ENCODE data around the gene CHRNA4.

CHRNA4 gene

DNA sequence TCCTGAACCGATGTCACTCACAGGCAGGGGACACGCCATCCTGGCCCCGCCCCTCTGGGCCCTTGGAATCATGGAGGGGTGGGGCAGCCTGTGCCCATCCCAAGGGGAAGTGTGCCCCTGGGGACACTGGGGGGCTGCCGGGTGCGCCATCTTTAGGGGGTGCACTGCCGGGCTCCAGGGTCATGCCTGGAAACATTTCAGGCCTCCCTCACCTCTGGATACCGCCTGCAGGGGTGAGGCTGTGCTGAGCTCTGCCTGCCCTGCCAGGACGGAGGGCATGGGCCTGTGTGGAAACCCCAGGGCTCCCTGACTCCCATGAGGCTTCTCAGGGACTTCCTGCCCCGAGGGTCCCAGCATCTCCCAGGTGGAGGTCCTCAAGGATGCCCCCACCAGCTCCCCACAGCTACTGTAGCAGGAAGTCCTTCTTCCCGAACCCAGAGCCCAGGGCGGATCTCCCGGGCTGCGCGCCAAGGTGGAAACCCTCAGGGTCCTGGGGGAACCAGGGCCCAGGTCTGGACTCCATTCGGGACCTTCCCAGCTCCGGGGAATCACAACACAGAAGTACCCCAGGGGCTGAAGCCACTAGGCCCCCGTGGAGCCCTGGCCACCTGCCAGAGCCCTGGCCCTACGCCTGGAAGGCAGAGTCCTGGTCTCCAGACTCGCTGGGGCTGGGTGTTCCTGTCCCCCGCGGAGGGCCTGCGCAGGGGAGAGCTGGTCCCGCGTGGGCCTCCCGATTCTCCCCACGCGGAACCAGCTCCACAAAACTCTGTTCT, 15.6 kb downstream of the CHRNA4 start:
- H4K20me1 ChIP-seq (ENCODE audit: insufficient read depth, low read length, poor library complexity, severe bottlenecking), result no peaks in the 10 kb centered on the region

DNA sequence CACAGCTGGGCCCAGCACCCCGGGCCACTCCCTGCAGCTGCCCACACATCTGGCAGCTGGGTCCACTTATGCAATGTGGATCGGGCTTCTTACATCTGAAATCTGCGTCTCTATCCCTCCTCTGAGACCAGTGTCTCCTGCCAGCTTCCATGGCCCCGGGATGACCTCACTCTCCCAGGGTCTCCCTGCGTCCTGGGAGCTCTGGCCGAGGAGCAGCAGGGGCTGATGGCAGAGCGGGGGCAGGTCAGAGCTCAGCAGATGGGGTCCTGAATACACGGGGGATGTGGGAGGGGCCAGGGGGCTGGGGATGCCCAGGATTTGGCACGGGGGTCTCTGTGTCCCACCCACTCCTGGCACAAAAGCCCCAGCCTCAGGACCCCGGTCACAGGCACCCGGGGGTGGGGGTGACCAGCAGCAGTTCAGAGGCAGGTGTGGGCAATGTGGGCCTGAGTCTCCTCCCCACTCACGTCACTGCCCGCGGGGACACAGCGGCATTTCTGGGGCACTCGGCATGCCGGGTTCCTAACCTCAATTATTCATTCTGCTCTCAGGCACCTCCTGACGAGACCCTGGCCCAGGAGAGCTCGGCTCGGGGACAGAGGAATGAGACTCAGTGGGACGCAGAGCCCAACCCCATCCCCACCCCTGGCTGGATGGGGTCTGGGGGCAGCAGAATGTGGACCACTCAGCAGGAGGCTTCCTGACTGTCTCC, 16.4 kb downstream of the CHRNA4 start:
- H3K9me2 ChIP-seq (replicated peaks; ENCODE audit: low read depth, low read length), result no peaks in the 10 kb centered on the region
- H3K9ac ChIP-seq (ENCODE audit: low read depth, low read length, poor library complexity, severe bottlenecking), result no peak overlapping the region
- TF ChIP-seq CTCF (conservative IDR thresholded peaks at IDR 0.05; ENCODE audit: low read length), result no peak
- no peak for TF ChIP-seq EZH2phosphoT487 (IDR thresholded peaks at IDR 0.05; ENCODE audit: borderline replicate concordance)
- no peaks in the 10 kb centered on the region for H3K4me1 ChIP-seq (ENCODE audit: insufficient read depth, low read length, poor library complexity, severe bottlenecking)
- H3K4me3 ChIP-seq (ENCODE audit: low read length, poor library complexity, severe bottlenecking), result no peak overlapping the region
- no peaks in the 10 kb centered on the region for H3F3A ChIP-seq (ENCODE audit: low read depth)
- H3K79me2 ChIP-seq (ENCODE audit: insufficient read depth, low read length), result no peaks in the 10 kb centered on the region
- no peak overlapping the region for H3K4me2 ChIP-seq (ENCODE audit: low read depth, low read length, poor library complexity, severe bottlenecking)
- no peak overlapping the region for H2AFZ ChIP-seq (ENCODE audit: low read length)
- H4K20me1 ChIP-seq (ENCODE audit: insufficient read depth, low read length, poor library complexity, severe bottlenecking), result no peaks in the 10 kb centered on the region
- H3K27me3 ChIP-seq (ENCODE audit: insufficient read depth, low read length, poor library complexity, severe bottlenecking), result no peaks in the 10 kb centered on the region
- H3K36me3 ChIP-seq (ENCODE audit: insufficient read depth, low read length), result no peaks in the 10 kb centered on the region
- H3K9me3 ChIP-seq (ENCODE audit: insufficient read depth, low read depth, low read length), result no peaks in the 10 kb centered on the region

More for the DNA sequence above, 15.6 kb downstream of the CHRNA4 start:
- no peaks in the 10 kb centered on the region for H3K36me3 ChIP-seq (ENCODE audit: insufficient read depth, low read length)
- H2AFZ ChIP-seq (ENCODE audit: low read length), result no peak overlapping the region
- no peaks in the 10 kb centered on the region for H3K9me3 ChIP-seq (ENCODE audit: insufficient read depth, low read depth, low read length)
- no peaks in the 10 kb centered on the region for H3K27me3 ChIP-seq (ENCODE audit: insufficient read depth, low read length, poor library complexity, severe bottlenecking)
- no peak overlapping the region for H3K4me2 ChIP-seq (ENCODE audit: low read depth, low read length, poor library complexity, severe bottlenecking)
- no peaks in the 10 kb centered on the region for H3K79me2 ChIP-seq (ENCODE audit: insufficient read depth, low read length)
- H3K4me1 ChIP-seq (ENCODE audit: insufficient read depth, low read length, poor library complexity, severe bottlenecking), result no peaks in the 10 kb centered on the region
- no peaks in the 10 kb centered on the region for H3K9me2 ChIP-seq (replicated peaks; ENCODE audit: low read depth, low read length)
- no peak overlapping the region for H3K4me3 ChIP-seq (ENCODE audit: low read length, poor library complexity, severe bottlenecking)
- H3F3A ChIP-seq (ENCODE audit: low read depth), result no peaks in the 10 kb centered on the region
- TF ChIP-seq CTCF (conservative IDR thresholded peaks at IDR 0.05; ENCODE audit: low read length) (no peak), EZH2phosphoT487 (IDR thresholded peaks at IDR 0.05; ENCODE audit: borderline replicate concordance) (no peak)
- no peak overlapping the region for H3K9ac ChIP-seq (ENCODE audit: low read depth, low read length, poor library complexity, severe bottlenecking)

- Histone ChIP-seq H3K27me3 (ENCODE audit: insufficient read depth, low read length, poor library complexity, severe bottlenecking) (no peaks in the 10 kb centered on the region), H3F3A (ENCODE audit: low read depth) (no peaks in the 10 kb centered on the region), H3K4me3 (ENCODE audit: low read length, poor library complexity, severe bottlenecking) (no peak overlapping the region), H3K4me1 (ENCODE audit: insufficient read depth, low read length, poor library complexity, severe bottlenecking) (no peaks in the 10 kb centered on the region), H4K20me1 (ENCODE audit: insufficient read depth, low read length, poor library complexity, severe bottlenecking) (no peaks in the 10 kb centered on the region), H3K9me3 (ENCODE audit: insufficient read depth, low read depth, low read length) (no peaks in the 10 kb centered on the region), H3K79me2 (ENCODE audit: insufficient read depth, low read length) (no peaks in the 10 kb centered on the region), H2AFZ (ENCODE audit: low read length) (no peak overlapping the region), H3K4me2 (ENCODE audit: low read depth, low read length, poor library complexity, severe bottlenecking) (no peak overlapping the region), H3K9ac (ENCODE audit: low read depth, low read length, poor library complexity, severe bottlenecking) (no peak overlapping the region), H3K9me2 (replicated peaks; ENCODE audit: low read depth, low read length) (no peaks in the 10 kb centered on the region), H3K36me3 (ENCODE audit: insufficient read depth, low read length) (no peaks in the 10 kb centered on the region)
- TF ChIP-seq CTCF (conservative IDR thresholded peaks at IDR 0.05; ENCODE audit: low read length), result no peak
- TF ChIP-seq EZH2phosphoT487 (IDR thresholded peaks at IDR 0.05; ENCODE audit: borderline replicate concordance), result no peak
These were observed 17.4 kb downstream of the CHRNA4 start for GRCh38 chr20:63343460-63344445.

All from Loucy (cell line).